SK-N-SH (cell line): ENCODE results near the gene ETAA1. TPM values are rescaled to one million over a fixed set of nuclear protein-coding genes. Genes with fewer than 3 reads are reported as not detected.

Experiments
- CTCF ChIA-PET: fragments of 300-600, 350-600 bp; formaldehyde crosslinking; extraction: SDS; loops from one replicate; lab custom pipeline; 2021; lab: Yijun Ruan, JAX
- POLR2A ChIA-PET: fragments of 350-600 bp; sonication (Branson Sonifier 250); formaldehyde crosslinking; extraction: SDS; loops from one replicate; lab custom pipeline; 2020; ENCODE audit warnings: antibody characterized with exemption, inconsistent platforms; lab: Yijun Ruan, JAX
- DNase-seq: peaks from one replicate; pipeline ENCODE4 v3.0.0; 2012
- H2AFZ ChIP-seq: fragments of 200-600 bp; sonication (generic); 2 replicates; pipeline ENCODE4 v1.8.1; 2016; ENCODE audit warnings: antibody characterized with exemption, mild to moderate bottlenecking, low read depth
- H3F3A ChIP-seq: fragments of 200-600 bp; sonication (generic); replicated peaks from 2 replicates; pipeline ENCODE3; 2016; ENCODE audit warnings: antibody characterized with exemption, mild to moderate bottlenecking; ENCODE audit not compliant: insufficient read depth
- H3K27ac ChIP-seq, 2 experiments: fragments of 200-500 bp in 1 of 2; fragments of 200-600 bp in 1 of 2; sonication (Bioruptor generic) in 1 of 2; sonication (generic), shearing (Covaris generic) in 1 of 2; 2 replicates each; pipeline versions ENCODE4 v1.5.1 to v1.6.1; 2014 to 2016; ENCODE audit warnings: low read depth in 2 of 2, inconsistent platforms in 1 of 2, low read length in 1 of 2, mild to moderate bottlenecking in 1 of 2, mixed read lengths in 1 of 2
- H3K27me3 ChIP-seq: fragments of 200-600 bp; sonication (generic), shearing (Covaris generic); 2 replicates; pipeline ENCODE4 v1.6.1; 2016; ENCODE audit warnings: mixed run types; ENCODE audit not compliant: insufficient read depth
- H3K36me3 ChIP-seq, 2 experiments: fragments of 200-500 bp in 1 of 2; fragments of 200-600 bp in 1 of 2; sonication (Bioruptor generic) in 1 of 2; sonication (generic) in 1 of 2; replicated peaks in 1 of 2; 2 replicates each; pipeline versions ENCODE3 to v1.5.1; 2014 to 2016; ENCODE audit warnings: low read length in 1 of 2, mild to moderate bottlenecking in 1 of 2; ENCODE audit not compliant: insufficient read depth in 2 of 2, control insufficient read depth in 1 of 2
- H3K4me1 ChIP-seq, 2 experiments: fragments of 200-500 bp in 1 of 2; fragments of 200-600 bp in 1 of 2; sonication (Bioruptor generic) in 1 of 2; sonication (generic), shearing (Covaris generic) in 1 of 2; 2 replicates each; pipeline versions ENCODE4 v1.5.1 to v1.6.1; 2014 to 2016; ENCODE audit warnings: low read depth in 1 of 2, low read length in 1 of 2, mixed run types in 1 of 2; ENCODE audit not compliant: insufficient read depth in 2 of 2, control insufficient read depth in 1 of 2
- H3K4me2 ChIP-seq: fragments of 200-600 bp; sonication (generic), shearing (Covaris generic); 2 replicates; pipeline ENCODE4 v1.6.1; 2017; ENCODE audit warnings: mixed run types
- H3K4me3 ChIP-seq, 2 experiments: fragments of 200-500 bp in 1 of 2; fragments of 200-600 bp in 1 of 2; sonication (Bioruptor generic) in 1 of 2; sonication (generic), shearing (Covaris generic) in 1 of 2; 2 replicates each; pipeline versions ENCODE4 v1.5.1 to v1.8.1; 2014 to 2016; ENCODE audit warnings: low read depth in 2 of 2, inconsistent platforms in 1 of 2, low read length in 1 of 2, mild to moderate bottlenecking in 1 of 2, mixed read lengths in 1 of 2, moderate library complexity in 1 of 2
- H3K79me2 ChIP-seq: fragments of 200-600 bp; sonication (generic); 2 replicates; pipeline ENCODE4 v1.8.1; 2017; ENCODE audit warnings: mild to moderate bottlenecking; ENCODE audit not compliant: insufficient read depth
- H3K9ac ChIP-seq: fragments of 200-600 bp; sonication (generic); 2 replicates; pipeline ENCODE4 v1.6.1; 2017; ENCODE audit warnings: mixed run types
- H3K9me2 ChIP-seq: fragments of 200-600 bp; sonication (generic); 2 replicates; pipeline ENCODE4 v1.6.1; 2017; ENCODE audit warnings: mixed run types
- H3K9me3 ChIP-seq: fragments of 200-600 bp; sonication (generic); 2 replicates; pipeline ENCODE4 v1.6.1; 2017; ENCODE audit warnings: mixed run types, mild to moderate bottlenecking, moderate library complexity
- H4K20me1 ChIP-seq: fragments of 200-600 bp; sonication (generic); 2 replicates; pipeline ENCODE4 v1.6.1; 2017; ENCODE audit warnings: mild to moderate bottlenecking, mixed run types; ENCODE audit not compliant: insufficient read depth
- CTCF ChIP-seq: fragments of 200-600 bp; sonication (generic); IDR thresholded peaks from 2 replicates; pipeline ENCODE4 v1.6.1; 2017; ENCODE audit warnings: antibody characterized with exemption, mild to moderate bottlenecking, moderate library complexity
- ELF1 ChIP-seq: IDR thresholded peaks from 2 replicates; pipeline ENCODE4 v1.4.0; 2012
- EP300 ChIP-seq, 2 experiments: IDR thresholded peaks; 2 replicates each; pipeline versions ENCODE4 v1.4.0 to v1.6.1; 2012; ENCODE audit warnings: borderline replicate concordance in 1 of 2, low read depth in 1 of 2, low read length in 1 of 2
- EZH2phosphoT487 ChIP-seq: fragments of 200-600 bp; sonication (generic); IDR thresholded peaks from 2 replicates; pipeline ENCODE4 v1.6.1; 2017; ENCODE audit warnings: low read depth, mixed run types, mild to moderate bottlenecking, antibody characterized with exemption, moderate library complexity, borderline replicate concordance
- FOSL2 ChIP-seq: IDR thresholded peaks from 2 replicates; pipeline ENCODE4 v1.4.0; 2012; ENCODE audit warnings: low read depth, mild to moderate bottlenecking, moderate library complexity, borderline replicate concordance
- FOXJ3 ChIP-seq: sonication (generic); formaldehyde crosslinking; IDR thresholded peaks from 2 replicates; pipeline ENCODE4 v1.5.1; 2020; ENCODE audit warnings: mild to moderate bottlenecking, missing genetic modification reagents
- FOXM1 ChIP-seq: IDR thresholded peaks from 2 replicates; pipeline ENCODE4 v1.4.0; 2012; ENCODE audit warnings: low read depth, mild to moderate bottlenecking
- GABPA ChIP-seq: IDR thresholded peaks from 2 replicates; pipeline ENCODE4 v1.4.0; 2012; ENCODE audit warnings: low read depth, mild to moderate bottlenecking
- MXI1 ChIP-seq: IDR thresholded peaks from 2 replicates; pipeline ENCODE4 v1.6.1; 2012; ENCODE audit warnings: mild to moderate bottlenecking, low read depth, low read length, improper control_type of control experiment
- NRF1 ChIP-seq: IDR thresholded peaks from 2 replicates; pipeline ENCODE4 v1.6.1; 2012; ENCODE audit warnings: low read depth, mild to moderate bottlenecking, low read length
- PBX3 ChIP-seq: IDR thresholded peaks from 2 replicates; pipeline ENCODE4; 2012
- POLR2AphosphoS5 ChIP-seq: IDR thresholded peaks from 2 replicates; pipeline ENCODE4 v1.6.1; 2012; ENCODE audit warnings: low read depth, low read length
- RAD21 ChIP-seq: IDR thresholded peaks from 2 replicates; pipeline ENCODE4 v1.6.1; 2012; ENCODE audit warnings: mild to moderate bottlenecking, low read length
- RCOR1 ChIP-seq: fragments of 150-350 bp; IDR thresholded peaks from 2 replicates; pipeline ENCODE4 v1.6.1; 2017; ENCODE audit warnings: antibody characterized with exemption, low read length
- REST ChIP-seq: IDR thresholded peaks from 2 replicates; pipeline ENCODE4 v1.6.1; 2012; ENCODE audit warnings: mild to moderate bottlenecking, low read depth, low read length, moderate library complexity
- RFX5 ChIP-seq: IDR thresholded peaks from 2 replicates; pipeline ENCODE4 v1.6.1; 2012; ENCODE audit warnings: mild to moderate bottlenecking, improper control_type of control experiment, low read length
- RXRA ChIP-seq: IDR thresholded peaks from 2 replicates; pipeline ENCODE4 v1.4.0; 2012; ENCODE audit warnings: low read depth, mild to moderate bottlenecking, borderline replicate concordance
- SMC3 ChIP-seq: IDR thresholded peaks from 2 replicates; pipeline ENCODE4 v1.6.1; 2012; ENCODE audit warnings: low read depth, low read length, improper control_type of control experiment
- TAF1 ChIP-seq: IDR thresholded peaks from 2 replicates; pipeline ENCODE4 v1.6.1; 2012; ENCODE audit warnings: low read depth, mild to moderate bottlenecking, low read length, moderate library complexity, borderline replicate concordance
- TCF12 ChIP-seq: IDR thresholded peaks from 2 replicates; pipeline ENCODE4 v1.4.0; 2012
- TEAD4 ChIP-seq: IDR thresholded peaks from 2 replicates; pipeline ENCODE4 v1.4.0; 2012; ENCODE audit warnings: mild to moderate bottlenecking, borderline replicate concordance; ENCODE audit not compliant: insufficient read depth
- WGBS: methylation state at CpG from one replicate; pipeline ENCODE4 v1.1.6; 2017; ENCODE audit warnings: low lambda C conversion rate; 5-methylcytosine and 5-hydroxymethylcytosine counted together
- polyA plus RNA-seq, 3 experiments: library from polyadenylated mRNA; depleted of rRNA; stranded (reverse); fragments of >200 nt; gene quantifications; 2 replicates each; pipeline ENCODE4 v1.2.3, GENCODE V29; 2012
- TF ChIP-seq, protein P1 (sequence below): IDR thresholded peaks from 2 replicates; pipeline ENCODE4 v1.4.0; 2012; ENCODE audit warnings: low read depth
- TF ChIP-seq, protein P2 (sequence below): fragments of 150-350 bp; IDR thresholded peaks from 2 replicates; pipeline ENCODE4 v1.6.1; 2016; ENCODE audit warnings: mild to moderate bottlenecking, low read depth, low read length
- TF ChIP-seq, protein P3 (sequence below): IDR thresholded peaks from 2 replicates; pipeline ENCODE4 v1.4.0; 2012; ENCODE audit warnings: low read depth, borderline replicate concordance
- TF ChIP-seq, protein P4 (sequence below): fragments of 150-350 bp; IDR thresholded peaks from 2 replicates; pipeline ENCODE4 v1.6.1; 2017; ENCODE audit warnings: antibody characterized with exemption, low read length, low read depth, borderline replicate concordance

ETAA1 gene
- polyA plus RNA-seq, 1 of the 3 experiments (the other 2 are of a cell fraction): 6.8 TPM

- Histone ChIP-seq H3F3A (peaks cover 10% of the 10 kb centered on the region), H3K27me3 (no peaks in the 10 kb centered on the region), H3K4me3 (no peak overlapping the region; a peak in 1 of 4 replicates), H3K79me2 (no peaks in the 10 kb centered on the region), H2AFZ (no peak overlapping the region), H3K4me1 (no peaks in the 10 kb centered on the region), H3K4me2 (no peak overlapping the region), H3K27ac (peak overlapping the region in 1 of 2 experiments; percentile 22; a peak in 1 of 4 replicates), H3K9me2 (no peaks in the 10 kb centered on the region), H4K20me1 (no peaks in the 10 kb centered on the region), H3K36me3 (no peaks in the 10 kb centered on the region), H3K9me3 (no peaks in the 10 kb centered on the region), H3K9ac (no peak overlapping the region)
- ChIA-PET CTCF (interaction anchor here (1.3 kb wide), 1 partner anchor 87 kb away, joined by 3 read pairs; no protein-coding TSS in a partner anchor), POLR2A (no interaction called here)
- WGBS: 48% methylated on average over 1 of the region's 1 CpG
- no peak for DNase-seq
- TF ChIP-seq, protein P1, sequence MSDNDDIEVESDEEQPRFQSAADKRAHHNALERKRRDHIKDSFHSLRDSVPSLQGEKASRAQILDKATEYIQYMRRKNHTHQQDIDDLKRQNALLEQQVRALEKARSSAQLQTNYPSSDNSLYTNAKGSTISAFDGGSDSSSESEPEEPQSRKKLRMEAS: no peak
- TF ChIP-seq POLR2AphosphoS5 (no peak), RAD21 (no peak), GABPA (no peak), FOXJ3 (no peak), FOSL2 (peak; percentile 44; the same call in 1 of the 2 replicates), RFX5 (no peak), CTCF (no peak), REST (no peak), NRF1 (no peak), EZH2phosphoT487 (no peak), ELF1 (no peak), FOXM1 (no peak), MXI1 (no peak), SMC3 (no peak), TCF12 (peak; percentile 55), RCOR1 (no peak), TAF1 (no peak), RXRA (no peak), EP300 (IDR thresholded peaks at IDR 0.05; ENCODE audit: borderline replicate concordance in 1 of 2, low read depth in 1 of 2, low read length in 1 of 2) (peak in 1 of 2 experiments; percentile 10; a peak in 1 of 4 replicates), TEAD4 (no peak), PBX3 (peak; percentile 14; the same call in 1 of the 2 replicates)
- TF ChIP-seq, protein P2, sequence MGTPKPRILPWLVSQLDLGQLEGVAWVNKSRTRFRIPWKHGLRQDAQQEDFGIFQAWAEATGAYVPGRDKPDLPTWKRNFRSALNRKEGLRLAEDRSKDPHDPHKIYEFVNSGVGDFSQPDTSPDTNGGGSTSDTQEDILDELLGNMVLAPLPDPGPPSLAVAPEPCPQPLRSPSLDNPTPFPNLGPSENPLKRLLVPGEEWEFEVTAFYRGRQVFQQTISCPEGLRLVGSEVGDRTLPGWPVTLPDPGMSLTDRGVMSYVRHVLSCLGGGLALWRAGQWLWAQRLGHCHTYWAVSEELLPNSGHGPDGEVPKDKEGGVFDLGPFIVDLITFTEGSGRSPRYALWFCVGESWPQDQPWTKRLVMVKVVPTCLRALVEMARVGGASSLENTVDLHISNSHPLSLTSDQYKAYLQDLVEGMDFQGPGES: no peak
- TF ChIP-seq, protein P3, sequence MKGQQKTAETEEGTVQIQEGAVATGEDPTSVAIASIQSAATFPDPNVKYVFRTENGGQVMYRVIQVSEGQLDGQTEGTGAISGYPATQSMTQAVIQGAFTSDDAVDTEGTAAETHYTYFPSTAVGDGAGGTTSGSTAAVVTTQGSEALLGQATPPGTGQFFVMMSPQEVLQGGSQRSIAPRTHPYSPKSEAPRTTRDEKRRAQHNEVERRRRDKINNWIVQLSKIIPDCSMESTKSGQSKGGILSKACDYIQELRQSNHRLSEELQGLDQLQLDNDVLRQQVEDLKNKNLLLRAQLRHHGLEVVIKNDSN: no peak
- TF ChIP-seq, protein P4, sequence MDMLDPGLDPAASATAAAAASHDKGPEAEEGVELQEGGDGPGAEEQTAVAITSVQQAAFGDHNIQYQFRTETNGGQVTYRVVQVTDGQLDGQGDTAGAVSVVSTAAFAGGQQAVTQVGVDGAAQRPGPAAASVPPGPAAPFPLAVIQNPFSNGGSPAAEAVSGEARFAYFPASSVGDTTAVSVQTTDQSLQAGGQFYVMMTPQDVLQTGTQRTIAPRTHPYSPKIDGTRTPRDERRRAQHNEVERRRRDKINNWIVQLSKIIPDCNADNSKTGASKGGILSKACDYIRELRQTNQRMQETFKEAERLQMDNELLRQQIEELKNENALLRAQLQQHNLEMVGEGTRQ: no peak
These were observed 56.2 kb downstream of the ETAA1 start for GRCh38 chr2:67453310-67453709.
